GM15510 (cell line): Measurements from ENCODE around the gene GABBR1.

Experiments used
- POLR2A ChIP-seq: IDR thresholded peaks from 3 replicates; pipeline ENCODE4 v1.6.1; 2011; ENCODE audit warnings: borderline replicate concordance; ENCODE audit not compliant: insufficient read length; ENCODE audit errors: extremely low read depth

Gene GABBR1

GRCh38 chr6:29602564-29603361 lies 30.2 kb downstream of the GABBR1 start:
- no peak for TF ChIP-seq POLR2A

GRCh38 chr6:29598172-29598747 lies 34.7 kb downstream of the GABBR1 start:
- no peak for TF ChIP-seq POLR2A

GRCh38 chr6:29597184-29597583 lies 35.8 kb downstream of the GABBR1 start:
- TF ChIP-seq POLR2A = no peak

- no peak for TF ChIP-seq POLR2A
These were observed 36.5 kb downstream of the GABBR1 start for GRCh38 chr6:29596381-29596900.

GRCh38 chr6:29593199-29593855 lies 39.7 kb downstream of the GABBR1 start:
- TF ChIP-seq POLR2A = no peak

- TF ChIP-seq POLR2A = no peak
These were observed 41.3 kb downstream of the GABBR1 start for GRCh38 chr6:29591677-29592076.

GRCh38 chr6:29590218-29590808 lies 42.7 kb downstream of the GABBR1 start:
- TF ChIP-seq POLR2A = no peak

- TF ChIP-seq POLR2A = no peak
These were observed 43.4 kb downstream of the GABBR1 start for GRCh38 chr6:29589423-29590048.

GRCh38 chr6:29584821-29585220 lies 48.2 kb downstream of the GABBR1 start, which contains the start of gene OR2H2:
TSS of gene OR2H2 (plus strand) at chr6:29585121. CDS start at chr6:29587945, 2,824 bp downstream.
- no peak for TF ChIP-seq POLR2A

- TF ChIP-seq POLR2A = no peak
These were observed 55.4 kb downstream of the GABBR1 start for GRCh38 chr6:29577544-29577943.

- no peak for TF ChIP-seq POLR2A
These were observed 56.9 kb downstream of the GABBR1 start for GRCh38 chr6:29576056-29576455.

- no peak for TF ChIP-seq POLR2A
These were observed 65.0 kb downstream of the GABBR1 start for GRCh38 chr6:29567991-29568390.

GRCh38 chr6:29567541-29567940 lies 65.4 kb downstream of the GABBR1 start:
- no peak for TF ChIP-seq POLR2A

GRCh38 chr6:29566856-29567255 lies 66.1 kb downstream of the GABBR1 start:
- no peak for TF ChIP-seq POLR2A

- no peak for TF ChIP-seq POLR2A
These were observed 68.1 kb downstream of the GABBR1 start for GRCh38 chr6:29564875-29565274.

- no peak for TF ChIP-seq POLR2A
These were observed 69.5 kb downstream of the GABBR1 start for GRCh38 chr6:29563435-29563965.
